GM21390 (cell line): ENCODE results near the gene LRRC31.

ENCODE experiments used
- ATAC-seq: cut with Tn5 transposase; IDR thresholded peaks from one replicate; pipeline ENCODE4 v1.9.1; 2021; ENCODE audit not compliant: unreplicated experiment

The LRRC31 gene

DNA sequence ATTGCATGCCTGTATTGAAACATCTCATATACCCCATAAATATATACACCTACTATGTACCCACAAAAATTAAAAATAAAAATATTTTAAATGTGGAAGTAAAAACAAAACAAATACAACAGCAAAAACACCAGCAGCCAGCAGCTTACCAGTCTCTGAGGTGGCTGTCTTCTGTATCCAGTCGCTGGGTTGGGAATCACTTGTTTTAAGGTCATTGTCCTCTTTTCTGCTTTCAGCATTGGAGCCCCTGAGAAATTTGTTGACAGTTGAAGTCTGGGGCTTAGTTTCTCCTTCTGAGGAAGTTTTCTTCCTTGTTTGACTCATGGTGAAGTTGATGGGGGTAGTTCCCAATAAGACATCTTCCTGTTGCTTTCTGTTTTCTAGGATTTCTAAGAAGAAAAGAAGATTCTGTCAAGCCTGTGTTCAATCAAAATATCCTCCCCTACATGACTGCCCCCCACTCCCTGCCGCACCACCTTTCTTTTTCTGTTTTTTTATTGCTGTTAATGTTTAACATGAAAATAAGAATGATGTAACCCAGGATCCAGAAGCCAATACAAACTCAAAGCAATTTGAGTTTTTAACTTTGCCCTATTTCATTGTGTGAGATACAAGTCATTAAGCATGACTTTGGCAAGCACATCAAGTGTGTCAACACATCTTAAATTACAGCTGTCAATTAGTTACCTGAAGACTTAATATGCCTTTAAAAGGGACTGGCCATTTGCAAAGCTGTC is at the start of gene LRRC31:
TSS of gene LRRC31 (minus strand) at position 452 of the 737 bp plus-strand sequence. CDS start at position 324, 128 bp downstream.
- no peak for ATAC-seq

DNA sequence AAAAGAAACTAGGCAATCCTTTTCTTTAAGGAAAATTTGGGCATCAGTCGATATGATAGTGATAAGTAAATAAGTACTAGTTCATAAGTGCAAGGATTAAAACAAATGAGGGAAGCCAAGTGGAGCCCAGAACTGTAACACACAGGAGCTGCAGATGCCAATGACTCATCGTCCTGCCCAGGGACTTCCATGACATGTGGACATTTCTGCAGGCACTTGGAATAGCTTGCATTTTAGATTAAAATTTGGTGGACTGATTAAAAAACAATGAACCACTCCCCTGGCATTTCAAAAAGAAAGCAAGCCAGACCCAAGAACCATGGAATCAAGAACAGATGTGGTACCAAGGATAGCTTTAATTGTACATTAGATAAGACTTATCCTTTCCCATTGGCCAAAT is 44.6 kb upstream of the LRRC31 start:
- no peak for ATAC-seq

DNA sequence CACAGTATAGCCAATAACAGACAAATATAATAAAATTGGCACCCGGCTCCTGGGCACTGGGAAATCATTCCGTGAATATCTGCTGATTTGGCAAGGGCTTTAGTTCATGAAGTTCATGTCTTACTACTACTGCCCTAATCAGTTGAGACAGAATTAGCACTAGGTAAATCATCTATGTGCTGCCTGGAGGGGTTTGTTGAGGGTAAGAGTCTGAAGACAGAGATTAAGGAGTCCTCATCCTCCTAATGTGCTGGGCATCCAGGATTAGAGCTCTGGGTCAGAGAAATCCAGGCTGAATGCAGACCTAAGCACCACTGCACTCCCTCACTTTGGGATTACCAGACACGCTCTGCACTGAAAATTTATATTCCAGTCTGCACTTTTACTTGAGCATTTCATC is 43.6 kb upstream of the LRRC31 start:
- ATAC-seq = no peak

DNA sequence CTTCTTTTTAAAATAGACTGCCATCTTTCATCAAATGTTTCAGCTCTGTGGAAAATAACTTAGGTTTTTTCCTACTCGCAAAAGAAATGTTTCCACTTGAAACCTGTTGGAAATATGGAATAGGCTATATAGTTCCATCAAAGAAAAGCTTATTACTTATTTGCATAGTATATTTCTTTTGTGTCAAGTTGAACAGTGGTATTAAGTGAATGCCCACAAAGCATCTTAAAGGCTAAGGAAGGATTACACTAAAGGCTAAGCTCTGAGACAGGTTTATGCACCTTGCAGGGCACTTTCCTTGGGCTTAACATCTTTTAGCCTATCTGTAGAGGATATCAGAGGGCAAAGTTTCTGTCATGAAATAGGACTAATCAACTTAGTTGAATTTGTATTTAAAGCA is 41.5 kb upstream of the LRRC31 start, which contains the start of gene SAMD7:
TSS of gene SAMD7 (plus strand) at position 301 of the 400 bp plus-strand sequence. CDS start 7,927 bp downstream, outside the sequence.
- no peak for ATAC-seq

DNA sequence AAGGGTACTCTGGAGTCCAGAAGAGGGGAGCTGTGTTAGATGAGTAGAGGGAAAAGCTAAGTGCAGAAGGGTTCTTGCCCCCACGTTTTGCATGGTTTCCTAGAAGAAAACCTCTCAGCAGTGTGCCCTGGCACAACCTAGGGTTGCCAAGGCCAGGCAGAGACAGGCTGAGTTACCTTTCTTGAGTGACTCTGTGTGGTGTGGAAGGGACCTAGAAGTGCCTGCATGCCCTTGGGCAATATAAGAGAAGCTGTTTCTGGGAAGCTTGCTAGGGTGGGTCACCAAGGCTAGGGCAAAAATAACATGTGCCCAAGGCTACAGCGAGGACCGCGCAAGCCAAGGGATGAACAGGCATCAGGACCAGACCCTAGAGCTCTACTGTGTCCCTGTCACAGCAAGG is 38.2 kb upstream of the LRRC31 start:
- no peak for ATAC-seq

DNA sequence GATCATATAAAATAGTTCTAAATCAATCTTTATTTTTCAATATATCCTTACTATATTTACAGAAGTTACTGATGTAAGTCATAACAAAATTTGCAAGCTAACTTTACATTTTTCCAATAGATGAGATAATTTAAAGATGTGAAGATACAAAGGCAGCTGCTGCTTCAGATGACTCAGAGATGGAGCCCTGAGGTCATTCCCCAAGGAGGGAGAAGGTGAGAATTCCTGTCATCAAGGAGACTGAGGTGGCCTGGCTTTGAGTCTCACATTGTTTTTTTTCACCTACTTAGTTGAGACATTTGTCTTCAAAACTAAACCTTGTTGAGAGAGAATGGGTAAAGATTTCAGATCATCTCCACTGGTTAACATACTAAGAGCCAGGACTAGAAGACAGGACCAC is 37.7 kb upstream of the LRRC31 start:
- no peak for ATAC-seq

DNA sequence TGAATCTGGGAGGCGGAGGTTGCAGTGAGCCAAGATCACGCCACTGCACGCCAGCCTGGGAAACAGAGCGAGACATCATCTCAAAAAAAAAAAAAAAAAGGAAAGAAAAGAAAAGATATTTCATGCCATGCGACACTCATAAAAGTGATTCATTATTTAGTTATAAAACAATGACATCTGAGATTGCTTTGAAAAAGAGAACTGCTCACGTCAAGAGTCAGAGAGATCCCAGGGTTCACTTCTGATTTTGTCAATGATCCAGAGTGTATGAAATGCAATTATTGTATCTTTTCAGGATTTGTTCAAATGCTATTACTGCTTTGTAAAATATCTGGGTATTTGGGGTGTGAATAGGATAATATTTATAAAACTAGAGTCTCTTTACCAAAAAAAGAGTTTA is 35.7 kb upstream of the LRRC31 start:
- ATAC-seq = no peak

DNA sequence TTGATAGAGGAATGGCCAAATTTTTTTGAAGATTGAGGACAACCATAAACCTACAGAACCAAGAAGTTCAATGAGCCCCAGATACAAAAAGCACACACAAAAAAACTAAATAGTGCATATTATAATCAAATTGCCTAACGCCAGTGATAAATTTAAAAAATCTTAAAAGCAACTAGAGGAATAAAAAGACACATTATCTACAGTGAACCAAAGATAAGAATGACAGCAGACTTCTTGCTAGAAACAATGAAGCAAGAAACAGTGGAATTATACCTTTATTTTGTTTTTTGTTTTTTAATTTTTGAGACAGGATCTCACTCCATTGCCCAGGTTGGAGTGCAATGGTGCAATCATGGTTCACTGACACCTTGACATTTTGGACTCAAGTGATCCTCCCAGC is 31.7 kb upstream of the LRRC31 start:
- ATAC-seq = no peak

DNA sequence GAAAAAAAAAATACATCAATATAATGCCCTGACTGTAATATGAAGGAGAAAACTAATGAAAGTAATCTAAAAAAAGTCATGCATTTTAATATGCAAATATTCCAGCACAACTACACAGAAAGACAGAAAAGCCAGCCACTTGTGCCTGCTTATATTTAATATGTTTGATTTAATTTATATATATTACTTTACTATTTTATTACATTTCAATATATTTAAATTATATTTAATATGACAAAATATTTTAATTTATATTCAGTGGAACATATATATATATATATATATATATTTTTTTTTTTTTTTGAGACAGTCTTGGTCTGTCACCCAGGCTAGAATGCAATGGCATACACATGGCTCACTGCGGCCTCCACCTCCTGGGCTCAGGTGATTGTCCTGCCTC is 27.5 kb upstream of the LRRC31 start:
- no peak for ATAC-seq

DNA sequence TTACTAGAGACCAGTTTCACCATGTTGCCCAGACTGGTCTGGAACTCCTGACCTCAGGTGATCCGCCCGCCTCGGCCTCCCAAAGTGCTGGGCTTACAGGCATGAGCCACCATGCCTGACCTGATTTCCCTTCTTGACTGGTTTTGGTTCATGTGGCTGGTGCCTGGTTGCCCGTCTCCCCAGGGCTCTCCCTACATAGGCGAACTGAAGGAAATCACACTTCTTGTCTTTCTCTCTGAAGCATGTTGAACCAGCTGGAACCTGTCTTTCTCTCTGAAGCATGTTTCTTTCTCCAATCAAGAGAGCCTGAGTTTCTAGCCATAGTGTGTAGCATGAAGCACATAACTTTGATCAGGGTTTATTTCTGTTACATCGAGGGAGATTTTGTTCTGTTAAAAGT is 25.3 kb upstream of the LRRC31 start:
- ATAC-seq = no peak

DNA sequence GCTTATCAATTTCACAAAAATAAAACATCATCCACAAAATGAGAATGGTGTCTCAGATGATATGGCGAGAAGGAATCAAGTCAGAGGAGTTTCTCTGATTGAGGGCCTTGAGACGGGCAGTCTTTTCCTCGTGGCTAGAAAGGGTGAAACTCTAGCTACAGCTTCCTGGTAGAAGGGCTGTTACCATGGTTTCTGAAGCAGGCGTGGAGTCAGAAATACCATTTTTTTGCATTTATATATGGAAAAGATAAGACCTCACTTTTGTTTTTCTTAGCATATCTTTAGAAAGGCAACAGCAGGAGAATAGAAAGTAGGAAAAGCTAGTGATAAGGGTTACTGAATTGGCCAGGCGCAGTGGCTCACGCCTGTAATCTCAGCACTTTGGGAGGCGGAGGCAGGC is 24.4 kb upstream of the LRRC31 start:
- no peak for ATAC-seq

DNA sequence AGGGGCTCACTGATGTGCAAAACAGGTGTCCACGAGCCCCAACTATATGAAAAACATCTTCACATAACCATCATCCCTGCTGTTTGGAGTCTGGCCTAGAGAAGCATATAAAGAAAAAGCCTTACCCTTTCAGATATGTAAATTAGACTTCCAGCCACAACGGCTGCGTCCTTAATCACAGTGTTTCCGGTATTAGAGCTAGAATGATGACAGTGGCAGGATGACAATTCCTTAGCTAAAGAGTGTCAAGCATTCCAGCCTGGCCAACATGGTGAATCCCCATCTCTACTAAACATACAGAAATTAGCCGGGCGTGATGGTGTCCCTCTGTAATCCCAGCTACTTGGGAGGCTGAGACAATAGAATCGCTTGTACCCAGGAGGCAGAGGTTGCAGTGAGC is 22.2 kb upstream of the LRRC31 start:
- no peak for ATAC-seq

DNA sequence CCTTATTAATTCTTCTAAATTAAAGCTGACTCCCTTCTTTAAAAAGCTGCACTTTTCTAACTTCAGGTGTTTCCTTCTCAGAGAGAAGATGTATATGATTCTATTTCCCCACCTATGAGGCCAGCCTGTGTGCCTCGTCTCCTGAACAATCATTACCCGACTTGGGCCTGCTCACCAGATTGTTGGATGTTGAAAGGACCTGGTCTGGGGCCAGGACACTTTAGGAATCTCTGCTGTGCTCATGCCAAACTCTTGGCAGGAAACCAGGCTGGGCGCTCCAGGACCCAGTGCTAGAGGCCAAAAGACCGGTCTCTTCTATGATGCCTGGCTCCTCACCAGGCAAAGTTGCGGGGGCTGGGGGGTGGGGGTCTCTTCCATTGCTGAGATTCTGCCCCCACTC is 16.9 kb upstream of the LRRC31 start:
- ATAC-seq = no peak

DNA sequence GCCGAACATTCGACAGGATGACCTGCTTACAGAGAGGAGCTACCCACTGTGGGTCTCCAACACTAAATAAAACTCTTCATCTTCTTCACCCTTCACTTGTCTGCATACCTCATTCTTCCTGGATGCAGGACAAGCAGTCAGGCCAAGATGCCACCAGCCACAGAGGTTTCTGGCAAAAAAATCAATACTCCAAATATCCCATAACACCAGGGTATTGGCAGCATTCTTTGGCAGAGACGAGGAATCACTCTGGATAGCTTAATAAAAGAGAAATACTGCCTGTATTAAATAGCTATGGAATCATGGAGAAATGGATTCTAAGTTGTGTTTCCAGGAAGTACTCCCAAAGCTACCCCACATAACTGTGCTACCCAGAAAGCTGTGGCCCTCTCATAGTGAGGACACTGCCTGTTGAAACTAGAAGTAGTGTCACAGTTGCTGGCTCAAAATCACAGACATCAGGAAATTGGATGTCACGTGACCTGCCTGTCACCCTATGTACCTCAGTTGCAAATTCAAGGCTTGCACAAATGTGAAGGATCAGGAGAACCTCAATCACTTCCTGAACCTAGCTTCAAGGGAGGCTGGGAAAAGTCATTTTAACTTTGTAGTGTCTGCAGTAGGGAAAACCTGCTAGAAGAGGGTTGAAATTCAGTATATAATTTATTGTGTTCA is 11.0 kb upstream of the LRRC31 start:
- ATAC-seq = no peak

DNA sequence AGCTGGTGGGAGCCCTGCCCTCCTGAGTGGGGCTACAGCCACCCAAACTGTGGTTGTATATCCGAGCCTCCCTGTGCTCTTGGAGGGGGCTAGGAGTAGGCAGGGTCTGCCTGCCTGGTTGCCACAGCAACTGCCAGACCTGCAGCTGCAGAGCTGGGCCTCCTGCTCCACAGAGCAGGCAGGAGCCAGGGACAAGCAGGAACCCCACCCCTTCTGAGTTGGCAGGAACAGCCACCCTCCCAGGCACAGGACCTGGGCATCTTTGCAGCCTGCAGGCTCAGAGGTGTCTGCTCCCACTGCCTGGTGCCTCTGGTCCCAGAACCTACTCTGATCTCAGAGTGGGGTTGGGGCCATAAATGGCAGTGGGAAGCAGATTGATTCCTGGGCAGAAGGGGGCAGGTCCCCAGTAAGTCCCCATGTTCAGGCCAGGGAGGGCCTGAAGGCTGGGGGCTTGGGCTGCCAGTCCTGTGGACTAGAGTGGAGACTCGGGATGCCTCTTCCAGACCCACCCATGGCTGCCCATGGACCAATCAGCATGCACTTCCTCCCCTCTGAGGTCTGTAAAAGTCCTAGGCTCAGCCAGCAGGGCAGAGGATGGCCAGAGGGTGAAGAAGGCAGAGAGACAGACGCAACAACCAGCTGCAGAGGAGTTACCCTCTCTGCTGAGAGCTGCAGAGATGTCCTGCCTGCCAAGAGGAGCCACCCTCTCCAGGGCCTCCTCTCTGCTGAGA is 10.3 kb upstream of the LRRC31 start:
- no peak for ATAC-seq

DNA sequence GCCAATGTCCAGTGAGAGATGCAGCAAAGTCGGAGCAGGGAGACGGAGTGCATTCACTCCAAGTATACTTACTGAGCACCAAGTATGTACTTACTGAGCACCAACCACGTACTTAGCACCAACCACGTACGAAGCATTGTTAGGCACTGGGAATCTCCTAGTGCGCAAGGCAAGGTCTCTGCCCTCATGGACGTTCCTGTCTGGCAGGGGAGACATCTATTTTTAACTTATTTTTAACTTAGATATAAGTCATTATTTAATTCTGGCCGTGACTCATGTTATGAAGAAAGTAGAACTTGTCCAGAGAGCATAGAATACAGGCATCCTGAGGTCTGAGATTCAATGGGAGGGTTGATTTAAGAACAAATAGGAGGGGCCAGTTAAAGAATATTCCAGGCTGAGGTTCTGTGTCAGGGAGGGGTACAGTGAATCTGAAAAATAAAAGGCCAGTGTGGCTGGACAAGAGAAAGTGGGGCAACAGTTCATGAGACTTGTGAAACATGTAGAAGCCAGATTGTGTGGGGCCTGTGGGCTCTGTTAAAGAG is 9.3 kb upstream of the LRRC31 start:
- no peak for ATAC-seq

DNA sequence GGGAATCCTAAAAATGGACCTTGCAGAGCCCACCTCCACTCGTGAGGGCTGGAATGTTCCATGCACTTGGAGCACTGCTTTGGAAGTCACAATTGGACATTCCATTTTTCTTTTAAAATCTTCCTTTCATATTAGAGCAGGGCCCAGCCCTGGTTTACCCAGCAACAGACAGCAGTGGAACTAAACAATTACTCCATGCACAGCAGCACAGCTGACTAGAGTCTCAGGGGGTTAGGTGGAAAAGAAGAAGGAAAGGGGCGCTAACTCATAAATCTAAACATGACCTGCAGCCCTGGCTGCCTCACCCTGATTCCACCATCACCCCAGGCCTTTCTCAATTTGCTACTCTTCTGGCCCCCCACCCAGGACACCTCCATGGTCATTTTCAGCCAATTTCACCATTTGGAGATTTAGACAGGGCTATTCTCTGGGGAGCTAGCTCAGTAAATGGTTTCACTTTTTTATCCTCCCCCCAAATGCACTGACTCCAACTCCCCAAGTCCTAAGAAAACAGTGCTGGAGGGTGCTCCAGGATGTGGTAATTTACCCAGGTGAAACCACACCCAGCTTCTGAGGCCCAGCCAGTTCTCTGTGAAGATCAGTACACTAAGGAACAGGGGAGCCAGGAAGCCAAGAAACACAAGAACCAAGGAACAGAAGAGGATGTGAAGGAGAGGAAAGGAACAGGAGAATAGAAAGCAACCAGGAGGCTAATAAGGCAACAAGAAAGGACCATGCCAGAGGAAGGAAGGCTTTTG is 1.6 kb upstream of the LRRC31 start:
- ATAC-seq = no peak

DNA sequence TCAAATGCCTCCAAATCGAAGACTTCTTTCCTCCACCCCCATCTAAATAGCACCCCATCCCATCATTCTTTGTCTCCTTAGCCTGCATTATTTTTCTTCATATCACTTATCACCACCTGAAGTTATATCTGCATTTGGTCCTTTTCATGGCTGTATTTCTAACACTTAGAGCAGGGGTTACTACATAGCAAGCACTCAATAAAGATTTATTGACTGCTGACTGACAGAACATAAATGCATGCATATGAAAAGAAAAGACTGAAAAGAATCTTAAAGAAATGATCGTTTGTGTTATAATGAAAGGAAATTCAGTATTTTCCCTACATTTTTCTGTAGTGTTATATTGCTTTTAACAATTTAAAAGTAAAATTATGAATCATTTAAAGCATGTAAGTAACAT is 1.4 kb downstream of the LRRC31 start:
- no peak for ATAC-seq

DNA sequence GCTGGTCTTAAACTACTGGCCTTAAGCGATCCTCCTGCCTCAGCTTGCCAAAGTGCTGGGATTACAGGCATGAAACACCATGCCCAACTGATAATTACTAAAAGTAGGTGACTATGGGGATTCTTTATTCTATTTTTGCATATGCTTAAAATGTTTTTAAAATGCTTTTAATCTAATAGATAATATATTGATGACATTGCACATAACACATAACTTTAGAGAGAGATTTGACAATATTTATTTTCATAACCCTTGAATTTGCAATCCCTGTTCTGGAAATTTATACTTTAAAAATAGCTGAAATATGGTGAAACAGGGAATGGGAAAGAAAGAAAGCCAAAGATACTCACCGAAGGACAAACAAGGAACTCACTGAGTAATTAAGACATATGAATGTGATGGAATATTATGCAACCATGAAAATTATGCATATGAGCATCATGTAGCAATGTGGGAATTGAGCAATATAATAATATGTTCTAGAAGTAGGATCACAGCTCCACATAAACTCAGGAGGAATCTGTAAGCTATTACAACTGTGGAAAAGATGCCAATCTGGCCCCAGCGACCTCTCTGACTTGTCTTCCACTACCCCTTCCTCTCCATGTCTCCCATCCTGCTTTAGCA is 2.0 kb downstream of the LRRC31 start:
- no peak for ATAC-seq

DNA sequence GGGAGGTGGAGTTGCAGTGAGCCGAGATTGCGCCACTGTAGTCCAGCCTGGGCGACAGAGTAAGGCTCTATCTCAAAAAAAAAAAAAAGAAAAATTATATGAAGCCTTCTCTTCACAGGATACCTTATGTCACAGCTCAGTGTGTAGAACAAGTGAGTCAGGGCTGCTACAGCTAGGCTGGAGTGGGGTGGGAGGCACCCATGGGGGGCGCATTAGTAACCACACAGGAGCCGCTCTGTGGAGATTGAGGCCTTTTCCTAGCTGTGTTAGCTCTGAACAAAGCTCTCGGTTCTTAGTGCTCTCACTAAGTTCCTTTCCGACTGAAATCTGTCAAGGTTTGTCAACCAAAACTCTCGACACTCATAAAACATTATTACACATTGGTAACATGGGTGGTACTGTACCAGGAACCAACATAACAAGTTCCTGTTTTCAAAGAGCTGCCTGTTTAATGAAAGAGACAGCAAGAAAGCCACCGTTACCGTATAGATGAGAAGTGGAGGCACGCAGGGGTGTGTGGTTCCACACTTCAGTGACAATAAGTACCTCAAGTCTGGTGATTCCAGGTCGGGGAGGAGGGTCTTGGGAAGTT is 4.5 kb downstream of the LRRC31 start:
- ATAC-seq = peak; percentile 50
